MM.1S (cell line): ENCODE measurements around the gene CHD2.

Experiments
- DNase-seq: peaks from one replicate; pipeline ENCODE4 v3.0.0-alpha.2; 2015
- H2AFZ ChIP-seq: fragments of 300-600 bp; sonication (generic); 2 replicates; pipeline ENCODE4 v1.6.0; 2016; ENCODE audit warnings: antibody characterized with exemption, low read length
- H3F3A ChIP-seq: fragments of 300-600 bp; sonication (generic); 2 replicates; pipeline ENCODE4 v1.6.1; 2016; ENCODE audit warnings: mild to moderate bottlenecking, antibody characterized with exemption, low read length, moderate library complexity, mixed read lengths; ENCODE audit not compliant: insufficient read depth
- H3K27ac ChIP-seq: fragments of 300-600 bp; sonication (generic); 2 replicates; pipeline ENCODE4 v1.5.1; 2016; ENCODE audit warnings: mild to moderate bottlenecking, low read length
- H3K27me3 ChIP-seq: fragments of 300-600 bp; sonication (generic); replicated peaks from 2 replicates; pipeline ENCODE4 v1.6.0; 2016; ENCODE audit warnings: low read length; ENCODE audit not compliant: insufficient read depth
- H3K36me3 ChIP-seq: fragments of 300-600 bp; sonication (generic); replicated peaks from 2 replicates; pipeline ENCODE4 v1.6.1; 2016; ENCODE audit warnings: mild to moderate bottlenecking, low read length, mixed read lengths; ENCODE audit not compliant: insufficient read depth
- H3K4me1 ChIP-seq: fragments of 300-600 bp; sonication (generic); 2 replicates; pipeline ENCODE4 v1.6.1; 2016; ENCODE audit warnings: low read length, mixed read lengths
- H3K4me2 ChIP-seq: fragments of 300-600 bp; sonication (generic); 2 replicates; pipeline ENCODE4 v1.6.0; 2016; ENCODE audit warnings: low read depth, low read length
- H3K4me3 ChIP-seq: fragments of 300-600 bp; sonication (generic); 2 replicates; pipeline ENCODE4 v1.5.1; 2016; ENCODE audit warnings: low read length, mixed read lengths
- H3K79me2 ChIP-seq: fragments of 300-600 bp; sonication (generic); 2 replicates; pipeline ENCODE4 v1.6.1; 2016; ENCODE audit warnings: mixed run types, low read length, mixed read lengths
- H3K9ac ChIP-seq: fragments of 300-600 bp; sonication (generic); 2 replicates; pipeline ENCODE4 v1.6.1; 2016; ENCODE audit warnings: low read length, mixed read lengths
- H3K9me2 ChIP-seq: fragments of 300-600 bp; sonication (generic); replicated peaks from 2 replicates; pipeline ENCODE4 v1.6.1; 2016; ENCODE audit warnings: mild to moderate bottlenecking, low read length, mixed read lengths; ENCODE audit not compliant: insufficient read depth
- H3K9me3 ChIP-seq: fragments of 300-600 bp; sonication (generic); replicated peaks from 2 replicates; pipeline ENCODE4 v1.6.1; 2016; ENCODE audit warnings: mild to moderate bottlenecking, low read length, mixed read lengths; ENCODE audit not compliant: insufficient read depth
- H4K20me1 ChIP-seq: fragments of 300-600 bp; sonication (generic); 2 replicates; pipeline ENCODE4 v1.6.1; 2016; ENCODE audit warnings: mild to moderate bottlenecking, low read length, moderate library complexity, mixed read lengths; ENCODE audit not compliant: insufficient read depth
- CTCF ChIP-seq: fragments of 300-600 bp; sonication (generic); IDR thresholded peaks from 2 replicates; pipeline ENCODE4 v1.5.1; 2016; ENCODE audit warnings: antibody characterized with exemption, low read length, mixed read lengths
- EZH2 ChIP-seq: fragments of 300-600 bp; sonication (generic); optimal IDR thresholded peaks from 2 replicates; pipeline ENCODE3; 2017; ENCODE audit warnings: low read depth, mild to moderate bottlenecking, antibody characterized with exemption, low read length, mixed read lengths
- EZH2phosphoT487 ChIP-seq: fragments of 300-600 bp; sonication (generic); IDR thresholded peaks from 2 replicates; pipeline ENCODE4 v1.6.1; 2018; ENCODE audit warnings: antibody characterized with exemption, low read length

Gene CHD2

GRCh38 chr15:92932946-92933649, 33.0 kb downstream of the CHD2 start:
- Histone ChIP-seq H3K9ac (no peak overlapping the region), H3K36me3 (no peaks in the 10 kb centered on the region; the same call in 1 of the 2 replicates), H3K4me2 (no peak overlapping the region), H4K20me1 (no peaks in the 10 kb centered on the region), H3F3A (no peaks in the 10 kb centered on the region; the same call in 1 of the 2 replicates), H3K9me3 (no peaks in the 10 kb centered on the region), H3K27me3 (no peaks in the 10 kb centered on the region), H3K4me1 (no peaks in the 10 kb centered on the region), H3K79me2 (peaks cover 53% of the 10 kb centered on the region), H3K4me3 (no peak overlapping the region), H2AFZ (no peak overlapping the region), H3K27ac (no peak overlapping the region), H3K9me2 (no peaks in the 10 kb centered on the region)
- TF ChIP-seq CTCF, result no peak
- no peak for DNase-seq

GRCh38 chr15:92933831-92934230, 33.7 kb downstream of the CHD2 start:
- Histone ChIP-seq H3K9ac (no peak overlapping the region), H3K27ac (no peak overlapping the region), H3K9me3 (no peaks in the 10 kb centered on the region), H3K4me2 (no peak overlapping the region), H3K27me3 (no peaks in the 10 kb centered on the region), H3K79me2 (peaks cover 46% of the 10 kb centered on the region), H3K9me2 (no peaks in the 10 kb centered on the region), H3F3A (no peaks in the 10 kb centered on the region; the same call in none of the 2 replicates), H4K20me1 (no peaks in the 10 kb centered on the region), H2AFZ (no peak overlapping the region), H3K36me3 (no peaks in the 10 kb centered on the region; the same call in 1 of the 2 replicates), H3K4me3 (no peak overlapping the region), H3K4me1 (no peaks in the 10 kb centered on the region)
- TF ChIP-seq EZH2phosphoT487 (no peak), EZH2 (no peak), CTCF (no peak)
- DNase-seq, result no peak

- no peak for DNase-seq
- no peak overlapping the region for H3K27ac ChIP-seq
- H3F3A ChIP-seq, result no peaks in the 10 kb centered on the region; the same call in none of the 2 replicates
- no peak overlapping the region for H2AFZ ChIP-seq
- H3K9me2 ChIP-seq, result no peaks in the 10 kb centered on the region
- TF ChIP-seq EZH2 (no peak), CTCF (no peak), EZH2phosphoT487 (no peak)
- H3K79me2 ChIP-seq, result peaks cover 40% of the 10 kb centered on the region
- H3K9ac ChIP-seq, result no peak overlapping the region
- no peaks in the 10 kb centered on the region for H3K4me1 ChIP-seq
- 0 out of 2 replicates have a peak, but pooled peaks cover 3% of the 10 kb centered on the region for H3K36me3 ChIP-seq
- no peak overlapping the region for H3K4me3 ChIP-seq
- no peak overlapping the region for H3K4me2 ChIP-seq
- no peaks in the 10 kb centered on the region for H3K9me3 ChIP-seq
- H3K27me3 ChIP-seq, result no peaks in the 10 kb centered on the region
- H4K20me1 ChIP-seq, result no peaks in the 10 kb centered on the region
Observed at GRCh38 chr15:92934716-92935115, 34.6 kb downstream of the CHD2 start.
